Esophagus muscularis mucosa (tissue), 4 donors: ENCODE data around the gene CNTNAP4. TPM values are rescaled to one million over a fixed set of nuclear protein-coding genes. Genes with fewer than 3 reads are reported as not detected.

ENCODE experiments used
- DNase-seq: peaks from one replicate; pipeline ENCODE4 v3.0.0-alpha.2; 2017; ENCODE audit errors: extremely low spot score
- H3K27ac ChIP-seq, 4 donors: fragments of 200-600 bp; sonication (generic); replicated peaks in 1 of 4; 1 replicate in 3 of 4; 2 replicates in 1 of 4; pipeline ENCODE4 v1.5.1; 2016 to 2019; ENCODE audit warnings: mild to moderate bottlenecking in 1 of 4
- H3K27me3 ChIP-seq, 4 donors: fragments of 200-600 bp; sonication (generic); one replicate each; pipeline versions ENCODE4 v1.5.1 to v1.6.0; 2016 to 2019
- H3K36me3 ChIP-seq, 4 donors: fragments of 200-600 bp; sonication (generic); one replicate each; pipeline ENCODE4 v1.5.1; 2016 to 2019
- H3K4me1 ChIP-seq, 4 donors: fragments of 200-600 bp; sonication (generic); one replicate each; pipeline ENCODE4 v1.5.1; 2016 to 2019
- H3K4me3 ChIP-seq, 4 donors: fragments of 200-600 bp; sonication (generic); 1 replicate in 2 of 4; 2 replicates in 2 of 4; pipeline ENCODE4 v1.5.1; 2016 to 2019; ENCODE audit warnings: mild to moderate bottlenecking in 4 of 4, moderate library complexity in 1 of 4
- H3K9me3 ChIP-seq, 4 donors: fragments of 200-600 bp; sonication (generic); 1 replicate in 3 of 4; 2 replicates in 1 of 4; pipeline ENCODE4 v1.5.1; 2016 to 2019
- CTCF ChIP-seq, 3 experiments: fragments of 200-600 bp in 2 of 3; fragments of 450-650 bp in 1 of 3; sonication (generic) in 2 of 3; IDR thresholded peaks; one replicate each; pipeline ENCODE4 v1.5.1; 2017 to 2019; ENCODE audit warnings: antibody characterized with exemption in 3 of 3, mild to moderate bottlenecking in 2 of 3, moderate library complexity in 1 of 3
- EP300 ChIP-seq: sonication (generic); formaldehyde crosslinking; IDR thresholded peaks from one replicate; pipeline ENCODE4 v1.6.1; 2017; ENCODE audit warnings: antibody characterized with exemption
- POLR2A ChIP-seq: fragments of 450-650 bp; IDR thresholded peaks from one replicate; pipeline ENCODE4 v1.6.1; 2017; ENCODE audit warnings: antibody characterized with exemption, moderate library complexity, mild to moderate bottlenecking, low read depth
- POLR2AphosphoS5 ChIP-seq, 2 donors: sonication (generic); formaldehyde crosslinking; IDR thresholded peaks; one replicate each; pipeline ENCODE4 v1.6.1; 2017; ENCODE audit warnings: antibody characterized with exemption in 2 of 2
- WGBS: methylation state at CpG from one replicate; pipeline ENCODE4 v1.1.5; 2018; 5-methylcytosine and 5-hydroxymethylcytosine counted together
- intact Hi-C: fragments of 100-400 bp; cut with DNase I; formaldehyde crosslinking; loops from one replicate; pipeline ENCODE4 v1.15.1; 2023
- total RNA-seq, 4 donors: library from RNA; depleted of rRNA; stranded (reverse); fragments of >200 nt; gene quantifications; one replicate each; pipeline versions ENCODE4 v1.1.0 to v1.2.1, GENCODE V29; 2016

CNTNAP4 gene
- total RNA-seq, 4 donors from 2014 or later, result 0.80 to 2.1 (median 1.6) TPM

DNA sequence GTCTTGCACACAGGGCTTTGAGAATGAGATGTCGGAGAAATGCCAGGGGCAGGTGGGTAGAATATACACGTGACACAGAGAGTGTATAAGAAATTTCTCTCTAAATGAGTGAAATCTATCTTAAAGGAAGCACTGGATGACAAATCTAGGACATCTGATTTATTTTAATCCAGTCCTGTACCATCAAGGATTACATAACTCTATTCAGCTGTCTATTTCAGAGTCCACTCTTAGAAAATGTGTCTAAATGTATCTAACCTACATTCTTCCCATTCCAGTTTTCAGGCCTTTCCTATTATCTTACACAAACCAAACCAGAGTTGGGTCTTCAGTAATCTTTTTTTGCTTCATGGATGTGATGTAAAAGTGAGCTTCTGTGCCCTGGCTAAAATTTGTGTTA is 181.9 kb downstream of the CNTNAP4 start:
- no peak for DNase-seq
- WGBS, result 74% methylated on average over 2 of the region's 2 CpGs

DNA sequence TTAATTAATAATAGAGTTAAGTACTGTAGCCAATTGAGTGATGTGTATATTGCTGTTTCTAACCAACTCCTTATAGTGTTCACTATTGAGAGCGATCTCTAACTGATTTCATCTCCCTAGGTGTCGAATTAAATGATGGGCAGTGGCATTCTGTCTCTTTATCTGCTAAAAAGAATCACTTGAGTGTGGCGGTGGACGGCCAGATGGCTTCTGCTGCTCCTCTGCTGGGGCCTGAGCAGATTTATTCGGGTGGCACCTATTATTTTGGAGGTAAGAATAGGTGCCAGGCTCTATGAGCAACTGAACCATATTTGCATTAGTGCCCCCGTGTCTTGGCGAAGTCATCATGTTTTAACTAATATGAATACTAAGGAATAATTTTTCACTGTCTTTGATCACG is 184.6 kb downstream of the CNTNAP4 start:
- no peaks in the 10 kb centered on the region for H3K9me3 ChIP-seq
- H3K36me3 ChIP-seq, result no peaks in the 10 kb centered on the region
- H3K4me1 ChIP-seq, result no peaks in the 10 kb centered on the region
- H3K4me3 ChIP-seq, result no peak overlapping the region
- 67% methylated on average over 8 of the region's 8 CpGs for WGBS
- no peak overlapping the region for H3K27ac ChIP-seq
- TF ChIP-seq POLR2AphosphoS5 (IDR thresholded peaks at IDR 0.05) (no peak), CTCF (IDR thresholded peaks at IDR 0.05) (no peak)
- H3K27me3 ChIP-seq, result no peaks in the 10 kb centered on the region
- DNase-seq, result no peak
- intact Hi-C loops, result no loop called here

More for the DNA sequence above, 181.9 kb downstream of the CNTNAP4 start:
- no peak for TF ChIP-seq POLR2AphosphoS5 (IDR thresholded peaks at IDR 0.05)
- TF ChIP-seq CTCF (IDR thresholded peaks at IDR 0.05), result no peak
- TF ChIP-seq EP300, result no peak
- no peak for TF ChIP-seq POLR2A
- Histone ChIP-seq H3K4me1 (no peaks in the 10 kb centered on the region), H3K27me3 (no peaks in the 10 kb centered on the region), H3K27ac (no peak overlapping the region), H3K36me3 (no peaks in the 10 kb centered on the region), H3K4me3 (no peak overlapping the region), H3K9me3 (no peaks in the 10 kb centered on the region)
- intact Hi-C loops, result no loop called here

DNA sequence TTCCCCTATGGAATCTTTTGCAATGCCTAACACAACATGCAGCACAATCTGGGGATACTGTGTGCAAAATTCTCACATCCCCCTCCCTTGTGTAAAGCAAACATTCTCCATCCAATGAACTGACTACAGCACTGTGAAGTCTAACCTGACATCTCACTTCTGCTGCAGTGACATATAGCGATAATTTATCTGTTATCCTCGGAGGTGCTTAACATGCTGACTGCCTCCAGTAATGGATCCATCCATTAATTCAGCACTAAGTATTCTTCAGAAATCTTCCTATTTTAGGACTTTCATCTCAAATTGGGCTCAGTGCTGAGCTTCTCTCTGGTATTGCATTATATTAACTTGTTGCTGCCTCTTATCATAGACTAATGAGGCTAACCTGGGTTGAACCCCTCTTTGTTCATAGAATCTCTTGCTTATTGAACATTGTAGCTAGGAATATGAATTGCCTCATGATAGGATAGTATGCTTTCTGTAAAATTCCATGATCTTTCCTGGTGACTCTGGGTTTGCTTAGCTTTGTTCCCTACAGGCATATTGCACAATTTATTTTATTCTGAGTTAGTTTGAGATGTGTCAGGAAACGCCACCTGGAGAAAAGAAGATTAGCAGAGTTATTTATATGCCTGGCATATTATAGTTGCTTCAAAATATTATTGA is 187.9 kb downstream of the CNTNAP4 start:
- Histone ChIP-seq H3K27ac (no peak overlapping the region), H3K9me3 (no peaks in the 10 kb centered on the region), H3K27me3 (no peaks in the 10 kb centered on the region), H3K4me1 (no peaks in the 10 kb centered on the region), H3K36me3 (no peaks in the 10 kb centered on the region), H3K4me3 (no peak overlapping the region)
- intact Hi-C loops, result no loop called here
- TF ChIP-seq POLR2A (no peak), POLR2AphosphoS5 (IDR thresholded peaks at IDR 0.05) (no peak), CTCF (IDR thresholded peaks at IDR 0.05) (no peak), EP300 (no peak)
- WGBS, result 71% methylated on average over 3 of the region's 3 CpGs
- DNase-seq, result no peak

GRCh38 chr16:76466871-76467270 is 189.7 kb downstream of the CNTNAP4 start:
- no peaks in the 10 kb centered on the region for H3K4me1 ChIP-seq
- no peak for DNase-seq
- H3K27me3 ChIP-seq, result no peaks in the 10 kb centered on the region
- TF ChIP-seq POLR2A (no peak), POLR2AphosphoS5 (IDR thresholded peaks at IDR 0.05) (no peak), CTCF (IDR thresholded peaks at IDR 0.05) (no peak), EP300 (no peak)
- H3K27ac ChIP-seq, result no peak overlapping the region
- intact Hi-C loops, result no loop called here
- no peak overlapping the region for H3K4me3 ChIP-seq
- H3K9me3 ChIP-seq, result no peaks in the 10 kb centered on the region
- H3K36me3 ChIP-seq, result no peaks in the 10 kb centered on the region

DNA sequence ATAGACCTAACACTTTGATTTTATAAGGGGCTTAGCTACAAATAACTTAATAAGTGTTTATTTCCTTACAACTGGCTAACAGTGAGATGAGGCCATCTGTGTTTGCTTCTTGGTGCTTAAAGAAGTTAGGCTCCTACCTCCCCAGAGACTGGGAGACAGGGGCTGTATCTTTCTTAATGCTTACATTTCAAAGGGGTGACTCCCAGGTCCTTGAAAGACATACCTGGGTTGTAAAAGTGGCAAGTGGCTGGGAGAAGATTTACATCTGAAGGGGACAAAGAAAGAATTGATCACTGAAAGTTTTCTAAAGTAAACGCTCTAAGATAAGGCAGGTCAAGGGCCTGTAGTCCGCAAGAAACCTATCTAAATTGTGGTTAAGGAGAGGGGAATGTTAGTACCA is 196.8 kb downstream of the CNTNAP4 start:
- Histone ChIP-seq H3K27ac (no peak overlapping the region), H3K4me1 (no peaks in the 10 kb centered on the region), H3K27me3 (no peaks in the 10 kb centered on the region), H3K36me3 (no peaks in the 10 kb centered on the region), H3K4me3 (no peak overlapping the region), H3K9me3 (no peaks in the 10 kb centered on the region)
- intact Hi-C loops, result no loop called here
- DNase-seq, result no peak
- TF ChIP-seq CTCF (IDR thresholded peaks at IDR 0.05) (no peak), POLR2AphosphoS5 (IDR thresholded peaks at IDR 0.05) (no peak), EP300 (no peak), POLR2A (no peak)
- WGBS, result 63% methylated on average over 2 of the region's 2 CpGs
